NCI-H774 (cell line): ENCODE results near the gene RUSF1.
"Not testable (repeated sequence)": the region's sequence is repeated elsewhere in the genome, so short reads cannot be mapped to it uniquely, and the experiment has no call there.

Experiments
- DNase-seq: peaks from one replicate; lab custom pipeline; 2025; lab: John Stamatoyannopoulos, UW

The RUSF1 gene

DNA sequence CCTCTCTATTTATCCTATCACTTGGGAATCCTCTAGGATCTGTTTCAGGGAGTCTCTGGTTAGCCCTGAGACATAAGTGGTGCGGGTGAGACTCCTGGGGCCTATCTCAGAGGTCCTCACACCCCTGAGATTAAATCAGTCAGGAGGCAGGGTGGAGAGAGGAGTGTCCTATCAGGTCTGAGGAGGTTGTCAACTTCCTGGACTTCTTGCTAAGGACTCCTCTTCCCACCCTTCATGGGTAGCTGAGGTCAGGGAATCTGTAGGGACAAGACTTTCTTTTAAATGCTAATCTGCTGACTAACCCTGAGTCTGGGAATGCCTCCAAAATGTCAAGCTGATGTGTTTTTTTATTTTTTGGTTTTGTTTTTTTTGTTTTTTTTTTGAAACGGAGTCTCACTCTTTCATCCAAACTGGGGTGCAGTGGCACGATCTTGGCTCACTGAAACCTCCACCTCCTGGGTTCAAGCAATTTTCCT is 55.5 kb downstream of the RUSF1 start:
- no peak for DNase-seq

DNA sequence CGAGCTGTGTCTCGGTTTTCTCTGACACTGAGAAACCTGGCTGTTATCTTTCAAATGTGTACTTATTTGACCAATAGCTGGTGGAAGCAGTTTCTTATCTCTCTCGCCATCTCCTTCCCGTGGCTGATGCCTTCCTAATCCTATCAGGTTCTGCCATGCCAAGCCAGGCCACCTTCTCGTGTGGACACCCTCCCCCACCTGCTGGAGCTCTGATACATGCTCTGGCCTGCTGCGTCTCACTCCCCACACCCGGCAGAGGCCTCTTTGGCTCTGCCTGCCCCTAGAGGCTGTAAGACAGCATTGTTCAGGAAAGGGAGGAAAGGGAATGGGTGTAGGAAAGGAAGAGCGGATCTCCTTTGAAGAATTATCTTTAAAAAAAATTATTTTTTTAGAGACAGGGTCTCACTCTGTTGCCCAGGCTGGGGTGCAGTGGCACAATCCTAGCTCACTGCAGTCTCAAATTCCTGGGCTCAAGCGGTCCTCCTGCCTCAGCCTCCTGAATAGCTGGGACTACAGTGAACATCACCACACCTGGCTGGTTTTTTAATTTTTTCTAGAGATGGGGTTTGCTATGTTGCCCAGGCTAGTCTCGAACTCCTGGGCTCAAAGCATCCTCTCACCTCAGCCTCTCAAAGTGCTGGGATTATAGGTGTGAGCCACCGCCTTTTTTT is 56.4 kb downstream of the RUSF1 start:
- no peak for DNase-seq

DNA sequence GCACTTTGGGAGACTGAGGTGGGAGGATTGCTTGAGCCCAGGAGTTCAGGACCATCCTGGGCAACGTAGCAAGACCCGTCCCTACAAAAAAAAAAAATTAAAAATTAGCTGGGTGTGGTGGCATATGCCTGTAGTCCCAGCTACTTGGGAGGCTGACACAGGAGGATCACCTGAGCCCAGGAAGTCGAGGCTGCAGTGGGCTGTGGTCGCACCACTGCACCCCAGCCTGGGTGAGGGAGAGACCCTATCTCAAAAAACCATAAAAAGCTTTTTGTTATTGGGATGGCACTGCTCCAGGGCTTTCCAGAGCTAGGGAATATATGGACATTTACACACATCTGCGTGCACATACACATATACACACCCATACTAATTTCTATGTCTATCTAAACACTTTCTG is 57.0 kb downstream of the RUSF1 start:
- no peak for DNase-seq

DNA sequence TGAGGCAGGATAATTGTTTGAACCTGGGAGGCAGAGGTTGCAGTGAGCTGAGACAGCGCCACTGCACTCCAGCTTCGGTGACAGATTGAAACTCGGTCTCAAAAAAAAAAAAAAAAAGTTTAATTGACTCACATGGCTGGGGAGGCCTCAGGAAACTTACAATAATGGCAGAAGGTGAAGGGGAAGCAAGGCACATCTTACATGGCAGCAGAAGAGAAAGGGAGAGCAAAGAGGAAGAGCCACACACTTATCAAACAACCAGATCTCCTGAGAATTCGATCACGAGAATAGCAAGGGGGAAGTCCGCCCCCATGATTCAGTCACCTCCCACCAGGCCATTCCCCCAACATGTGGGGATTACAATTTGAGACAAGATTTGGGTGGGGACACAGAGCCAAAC is 62.3 kb downstream of the RUSF1 start:
- not testable (repeated sequence) for DNase-seq

DNA sequence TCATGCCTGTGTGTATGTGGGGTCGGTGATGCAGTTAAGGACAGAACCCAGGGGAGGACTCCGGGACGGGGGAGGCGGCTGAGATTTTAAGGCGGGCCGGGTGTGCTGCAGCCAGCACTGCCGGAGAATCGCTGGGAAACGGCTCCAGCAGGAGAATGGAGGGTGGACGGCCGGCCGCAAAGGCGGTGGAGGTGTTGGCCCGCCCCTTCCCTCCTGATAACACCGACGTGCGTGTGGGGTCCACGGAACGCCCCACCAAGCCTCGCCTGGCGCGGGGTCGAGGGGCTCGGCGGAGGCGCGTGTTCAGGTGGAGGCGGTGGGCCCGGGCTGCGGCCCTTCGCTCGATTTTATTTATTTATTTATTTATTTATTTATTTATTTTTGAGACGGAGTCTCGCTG is 66.2 kb downstream of the RUSF1 start:
- no peak for DNase-seq

DNA sequence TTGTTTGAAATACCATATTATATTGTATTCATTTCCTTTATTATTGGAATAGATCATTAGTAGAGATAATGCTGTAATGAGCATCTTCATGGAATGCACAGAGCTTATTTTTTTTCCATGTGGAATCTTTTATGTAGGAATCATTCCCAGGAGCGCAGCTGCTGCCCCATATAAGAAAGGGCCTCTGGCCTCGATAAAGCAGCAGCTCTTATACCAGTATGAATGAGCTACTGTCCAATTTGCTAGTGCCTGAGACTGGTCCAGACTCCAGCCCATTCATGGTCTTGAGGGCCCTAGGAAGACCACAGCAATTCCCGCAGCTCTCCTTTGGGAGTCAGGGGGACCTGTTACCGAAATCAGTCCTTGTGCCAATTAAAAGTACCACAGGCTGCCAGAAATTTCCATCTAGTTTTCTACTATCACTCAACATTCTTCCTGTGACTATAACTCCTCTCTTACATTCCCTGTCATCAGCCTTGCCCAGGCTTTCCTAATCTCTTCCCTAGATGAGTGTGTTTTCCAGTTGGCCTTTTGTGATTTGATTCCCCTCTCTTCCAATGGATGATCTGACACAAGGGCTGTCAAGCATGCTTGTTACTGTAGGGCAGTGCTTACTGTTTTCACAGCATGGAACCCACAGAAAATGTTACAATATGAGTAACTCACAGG is 67.5 kb downstream of the RUSF1 start:
- DNase-seq, result no peak

DNA sequence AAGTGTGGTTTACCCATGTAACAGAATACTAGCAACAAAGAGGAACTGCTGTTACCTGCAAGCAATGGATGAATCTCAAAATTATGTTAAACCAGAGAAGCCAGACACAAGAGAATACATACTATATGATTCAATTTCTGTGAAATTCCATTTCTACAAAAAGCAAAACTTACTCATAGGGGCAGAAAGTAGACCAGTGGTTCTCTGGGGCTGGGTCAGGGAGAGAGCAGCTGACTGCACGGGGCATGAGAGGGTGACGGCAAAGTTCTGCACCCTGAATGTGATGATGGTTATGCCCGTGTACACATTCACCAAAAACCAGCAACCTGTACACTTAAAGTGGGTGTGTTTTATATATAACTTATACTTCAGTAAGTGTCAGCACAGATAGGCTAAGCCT is 68.7 kb downstream of the RUSF1 start:
- no peak for DNase-seq
